GM23338 (cell line): ENCODE measurements around the gene MFAP3. TPM values are rescaled to one million over a fixed set of nuclear protein-coding genes. Genes with fewer than 3 reads are reported as not detected.
A peak's percentile ranks its signal among the peaks of the same experiment; 100 is the strongest.

Source experiments
- ATAC-seq: fragments of 200-7000 bp; cut with Tn5 transposase; 3 replicates; pipeline ENCODE4 v1.9.1; 2020
- DNase-seq: peaks from one replicate; pipeline ENCODE4 v3.0.0-alpha.2; 2015; ENCODE audit warnings: low spot score
- H2AFZ ChIP-seq: fragments of 200-600 bp; sonication (generic); 2 replicates; pipeline ENCODE4 v1.8.0; 2016; ENCODE audit warnings: antibody characterized with exemption, mild to moderate bottlenecking, moderate library complexity
- H3F3A ChIP-seq: fragments of 200-600 bp; sonication (generic); replicated peaks from 2 replicates; pipeline ENCODE4 v1.8.0; 2017; ENCODE audit warnings: antibody characterized with exemption, mixed run types, low read depth
- H3K27ac ChIP-seq: fragments of 200-600 bp; sonication (generic); 2 replicates; pipeline ENCODE4 v1.6.1; 2016; ENCODE audit warnings: low read depth
- H3K27me3 ChIP-seq: fragments of 200-600 bp; sonication (generic); 2 replicates; pipeline ENCODE4 v1.8.0; 2016; ENCODE audit warnings: mild to moderate bottlenecking, mixed run types, moderate library complexity; ENCODE audit not compliant: insufficient read depth
- H3K36me3 ChIP-seq: fragments of 200-600 bp; sonication (generic); 2 replicates; pipeline ENCODE4 v1.8.0; 2016; ENCODE audit warnings: mild to moderate bottlenecking; ENCODE audit not compliant: insufficient read depth
- H3K4me1 ChIP-seq: fragments of 200-600 bp; sonication (generic); 2 replicates; pipeline ENCODE4 v1.8.0; 2016; ENCODE audit warnings: mild to moderate bottlenecking, moderate library complexity; ENCODE audit not compliant: insufficient read depth
- H3K4me2 ChIP-seq: fragments of 200-600 bp; sonication (generic); 2 replicates; pipeline ENCODE4 v1.7.1; 2017; ENCODE audit warnings: mixed run types
- H3K4me3 ChIP-seq: fragments of 200-600 bp; sonication (generic); 2 replicates; pipeline ENCODE4 v1.6.1; 2016; ENCODE audit warnings: mixed run types
- H3K79me2 ChIP-seq: fragments of 200-600 bp; sonication (generic); replicated peaks from 2 replicates; pipeline ENCODE4 v1.8.0; 2017; ENCODE audit warnings: mild to moderate bottlenecking; ENCODE audit not compliant: insufficient read depth
- H3K9me2 ChIP-seq: fragments of 200-600 bp; sonication (generic); 2 replicates; pipeline ENCODE4 v1.8.0; 2017; ENCODE audit not compliant: insufficient read depth
- H4K20me1 ChIP-seq: fragments of 200-600 bp; sonication (generic); replicated peaks from 2 replicates; pipeline ENCODE4 v1.8.0; 2017; ENCODE audit warnings: mild to moderate bottlenecking; ENCODE audit not compliant: insufficient read depth
- H3K27ac Mint-ChIP-seq: 2 replicates; pipeline ENCODE4 v1.8.0; 2020; ENCODE audit warnings: inconsistent platforms, mild to moderate bottlenecking, moderate library complexity, mixed read lengths
- H3K27me3 Mint-ChIP-seq: 3 replicates; pipeline ENCODE4 v1.8.0; 2022; ENCODE audit warnings: low read depth, mild to moderate bottlenecking, moderate library complexity, mixed read lengths, inconsistent platforms; ENCODE audit not compliant: insufficient read depth, poor library complexity
- H3K36me3 Mint-ChIP-seq: 3 replicates; pipeline ENCODE4 v1.8.0; 2021; ENCODE audit warnings: low read depth, mild to moderate bottlenecking, inconsistent platforms, moderate library complexity, mixed read lengths
- H3K4me1 Mint-ChIP-seq: 3 replicates; pipeline ENCODE4 v1.8.0; 2020; ENCODE audit warnings: mild to moderate bottlenecking, inconsistent platforms, mixed read lengths
- H3K4me3 Mint-ChIP-seq: 3 replicates; pipeline ENCODE4 v1.8.0; 2021; ENCODE audit warnings: moderate library complexity, mild to moderate bottlenecking, inconsistent platforms, mixed read lengths
- H3K9me3 Mint-ChIP-seq: 3 replicates; pipeline ENCODE4 v1.8.0; 2020; ENCODE audit warnings: moderate library complexity, mild to moderate bottlenecking, inconsistent platforms, mixed read lengths
- EZH2 ChIP-seq: fragments of 200-600 bp; sonication (generic); IDR thresholded peaks from one replicate; pipeline ENCODE4 v1.8.0; 2017; ENCODE audit warnings: antibody characterized with exemption, mild to moderate bottlenecking, low read depth; ENCODE audit not compliant: unreplicated experiment
- EZH2phosphoT487 ChIP-seq: fragments of 200-600 bp; sonication (generic); IDR thresholded peaks from one replicate; pipeline ENCODE4 v1.8.1; 2018; ENCODE audit warnings: antibody characterized with exemption; ENCODE audit not compliant: unreplicated experiment
- JUNB ChIP-seq: IDR thresholded peaks from one replicate; pipeline ENCODE4 v1.6.1; 2016; ENCODE audit warnings: antibody characterized with exemption; ENCODE audit not compliant: unreplicated experiment
- NANOG ChIP-seq: IDR thresholded peaks from 2 replicates; pipeline ENCODE4 v1.6.1; 2016; ENCODE audit warnings: antibody characterized with exemption, borderline replicate concordance
- POLR2AphosphoS5 ChIP-seq: IDR thresholded peaks from 2 replicates; pipeline ENCODE4 v1.6.1; 2016; ENCODE audit warnings: antibody characterized with exemption, low read depth
- REST ChIP-seq: IDR thresholded peaks from one replicate; pipeline ENCODE4 v1.6.1; 2018; ENCODE audit warnings: antibody characterized with exemption; ENCODE audit not compliant: unreplicated experiment
- STAT1 ChIP-seq: IDR thresholded peaks from one replicate; pipeline ENCODE4 v1.6.1; 2016; ENCODE audit warnings: antibody characterized with exemption; ENCODE audit not compliant: unreplicated experiment
- ZNF114 ChIP-seq: fragments of 250-450 bp; sonication (Bioruptor Pico); IDR thresholded peaks from 2 replicates; pipeline ENCODE4 v1.5.0; 2020; ENCODE audit warnings: mild to moderate bottlenecking, moderate library complexity
- ZNF331 ChIP-seq: fragments of 250-450 bp; sonication (Bioruptor Pico); IDR thresholded peaks from 2 replicates; pipeline ENCODE4 v1.5.0; 2020; ENCODE audit warnings: low read depth, mild to moderate bottlenecking, moderate library complexity
- ZNF462 ChIP-seq: fragments of 250-450 bp; sonication (Bioruptor Pico); IDR thresholded peaks from 2 replicates; pipeline ENCODE4 v1.5.0; 2020; ENCODE audit warnings: mild to moderate bottlenecking, moderate library complexity
- polyA plus RNA-seq: library from polyadenylated mRNA; unstranded; fragments of >200 nt; fragmentation: Nextera tagmentation; extraction: Ambion mirVana; gene quantifications from 2 replicates; pipeline ENCODE4 v1.2.1, GENCODE V29; 2016
- total RNA-seq: library from RNA; depleted of rRNA; stranded (reverse); fragments of >200 nt; shearing (Covaris generic); gene quantifications from 2 replicates; pipeline ENCODE4 v1.2.3, GENCODE V29; 2014

Gene MFAP3
- total and polyA plus RNA-seq, 2 experiments from 2014 or later, result 2.9 to 47.5 TPM

GRCh38 chr5:154071799-154072413, 33.1 kb downstream of the MFAP3 start:
- H3K9me2 ChIP-seq, result no peaks in the 10 kb centered on the region
- DNase-seq, result no peak
- no peaks in the 10 kb centered on the region for H3K36me3 ChIP-seq
- 0 out of 2 replicates have a peak overlapping the region, but pooled peaks have one; percentile 83 for H2AFZ ChIP-seq
- TF ChIP-seq EZH2phosphoT487 (no peak), ZNF331 (CRISPR knock-in tag) (no peak), ZNF462 (CRISPR knock-in tag) (no peak), ZNF114 (CRISPR knock-in tag) (no peak), EZH2 (no peak), POLR2AphosphoS5 (no peak), NANOG (no peak), STAT1 (no peak), REST (no peak), JUNB (no peak)
- no peak overlapping the region for H3K4me3 Mint-ChIP-seq
- H4K20me1 ChIP-seq, result no peaks in the 10 kb centered on the region
- H3K4me3 ChIP-seq, result no peak overlapping the region
- peaks cover 7% of the 10 kb centered on the region for H3K4me1 ChIP-seq
- no peaks in the 10 kb centered on the region for H3K79me2 ChIP-seq
- H3K9me3 Mint-ChIP-seq, result no peaks in the 10 kb centered on the region
- H3K4me1 Mint-ChIP-seq, result peaks cover 10% of the 10 kb centered on the region; the same call in 2 of the 3 replicates
- H3F3A ChIP-seq, result no peaks in the 10 kb centered on the region
- no peak overlapping the region for H3K4me2 ChIP-seq
- peaks cover 2% of the 10 kb centered on the region for H3K27me3 Mint-ChIP-seq
- no peaks in the 10 kb centered on the region for H3K27me3 ChIP-seq
- no peaks in the 10 kb centered on the region for H3K36me3 Mint-ChIP-seq
- ATAC-seq, result no peak
- no peak overlapping the region for H3K27ac ChIP-seq
- no peak overlapping the region for H3K27ac Mint-ChIP-seq
